Measurements from ENCODE around the gene ALDOA. TPM values are rescaled to one million over a fixed set of nuclear protein-coding genes. Genes with fewer than 3 reads are reported as not detected.

The ALDOA gene
- total RNA-seq, 1 donor from 2014 or later, result 1,121 TPM

DNA sequence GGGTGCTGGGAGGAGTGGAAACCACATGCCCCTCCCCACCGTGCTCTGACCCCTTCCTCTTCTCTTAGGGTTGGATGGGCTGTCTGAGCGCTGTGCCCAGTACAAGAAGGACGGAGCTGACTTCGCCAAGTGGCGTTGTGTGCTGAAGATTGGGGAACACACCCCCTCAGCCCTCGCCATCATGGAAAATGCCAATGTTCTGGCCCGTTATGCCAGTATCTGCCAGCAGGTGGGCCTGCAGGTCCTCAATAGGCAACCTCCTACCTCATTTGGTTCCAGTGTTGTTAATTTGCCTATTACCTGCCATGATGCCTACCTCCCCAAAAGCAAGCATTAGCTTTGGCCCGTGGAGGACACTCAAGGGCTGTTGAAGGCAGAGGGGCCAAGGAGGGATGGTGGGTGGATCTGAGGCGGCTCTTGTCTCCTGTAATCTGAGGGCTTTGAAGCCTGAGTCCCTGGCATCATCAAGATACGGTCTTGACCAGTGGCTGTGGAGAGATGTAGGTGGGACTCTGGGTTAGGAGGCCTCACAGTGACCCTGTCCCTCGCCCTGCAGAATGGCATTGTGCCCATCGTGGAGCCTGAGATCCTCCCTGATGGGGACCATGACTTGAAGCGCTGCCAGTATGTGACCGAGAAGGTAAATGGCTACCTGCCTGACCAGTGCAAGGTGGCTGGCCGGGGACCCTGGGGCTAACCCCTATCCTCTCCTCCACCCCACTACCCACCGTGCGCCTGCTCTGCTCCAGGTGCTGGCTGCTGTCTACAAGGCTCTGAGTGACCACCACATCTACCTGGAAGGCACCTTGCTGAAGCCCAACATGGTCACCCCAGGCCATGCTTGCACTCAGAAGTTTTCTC is 3.4 kb downstream of the ALDOA start:
- no peak for DNase-seq (ENCODE audit: extremely low read depth, low read depth, low spot score)

DNA sequence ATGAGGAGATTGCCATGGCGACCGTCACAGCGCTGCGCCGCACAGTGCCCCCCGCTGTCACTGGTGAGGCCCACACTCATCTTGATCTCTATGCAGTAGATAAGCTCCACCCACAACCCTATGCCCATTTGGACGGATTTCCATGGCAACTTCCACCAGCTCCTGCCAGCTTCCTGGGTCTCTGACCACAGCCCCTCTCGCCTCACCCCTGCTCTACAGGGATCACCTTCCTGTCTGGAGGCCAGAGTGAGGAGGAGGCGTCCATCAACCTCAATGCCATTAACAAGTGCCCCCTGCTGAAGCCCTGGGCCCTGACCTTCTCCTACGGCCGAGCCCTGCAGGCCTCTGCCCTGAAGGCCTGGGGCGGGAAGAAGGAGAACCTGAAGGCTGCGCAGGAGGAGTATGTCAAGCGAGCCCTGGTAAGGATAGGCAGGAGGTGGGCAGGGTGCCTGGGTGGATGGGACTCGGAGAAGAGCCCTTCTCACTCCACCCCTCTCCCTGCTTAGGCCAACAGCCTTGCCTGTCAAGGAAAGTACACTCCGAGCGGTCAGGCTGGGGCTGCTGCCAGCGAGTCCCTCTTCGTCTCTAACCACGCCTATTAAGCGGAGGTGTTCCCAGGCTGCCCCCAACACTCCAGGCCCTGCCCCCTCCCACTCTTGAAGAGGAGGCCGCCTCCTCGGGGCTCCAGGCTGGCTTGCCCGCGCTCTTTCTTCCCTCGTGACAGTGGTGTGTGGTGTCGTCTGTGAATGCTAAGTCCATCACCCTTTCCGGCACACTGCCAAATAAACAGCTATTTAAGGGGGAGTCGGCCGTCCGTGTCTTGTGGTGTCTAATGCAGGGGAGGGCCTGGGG is 4.3 kb downstream of the ALDOA start:
- no peak for DNase-seq (ENCODE audit: extremely low read depth, low read depth, low spot score)

DNA sequence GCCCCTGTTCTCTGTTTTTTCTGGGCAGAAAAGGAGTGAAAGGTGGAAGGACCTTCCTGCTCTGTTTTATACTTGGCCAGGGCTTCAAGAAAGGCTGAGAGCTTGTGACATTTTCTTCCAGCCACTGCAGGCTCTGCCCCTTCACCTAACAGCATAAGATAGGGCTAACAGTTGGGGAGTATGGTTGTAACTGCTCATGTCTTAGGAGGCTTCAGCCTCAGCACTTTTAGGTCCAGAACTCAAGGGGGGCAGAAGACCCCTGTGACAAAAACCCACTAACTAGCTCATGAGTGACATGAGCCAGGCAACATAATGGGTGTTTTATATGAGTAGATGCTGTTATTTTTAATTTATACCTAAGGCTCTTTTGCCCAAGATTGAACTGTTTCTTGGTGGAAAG is 4.9 kb downstream of the ALDOA start:
- no peak for DNase-seq (ENCODE audit: extremely low read depth, low read depth, low spot score)

DNA sequence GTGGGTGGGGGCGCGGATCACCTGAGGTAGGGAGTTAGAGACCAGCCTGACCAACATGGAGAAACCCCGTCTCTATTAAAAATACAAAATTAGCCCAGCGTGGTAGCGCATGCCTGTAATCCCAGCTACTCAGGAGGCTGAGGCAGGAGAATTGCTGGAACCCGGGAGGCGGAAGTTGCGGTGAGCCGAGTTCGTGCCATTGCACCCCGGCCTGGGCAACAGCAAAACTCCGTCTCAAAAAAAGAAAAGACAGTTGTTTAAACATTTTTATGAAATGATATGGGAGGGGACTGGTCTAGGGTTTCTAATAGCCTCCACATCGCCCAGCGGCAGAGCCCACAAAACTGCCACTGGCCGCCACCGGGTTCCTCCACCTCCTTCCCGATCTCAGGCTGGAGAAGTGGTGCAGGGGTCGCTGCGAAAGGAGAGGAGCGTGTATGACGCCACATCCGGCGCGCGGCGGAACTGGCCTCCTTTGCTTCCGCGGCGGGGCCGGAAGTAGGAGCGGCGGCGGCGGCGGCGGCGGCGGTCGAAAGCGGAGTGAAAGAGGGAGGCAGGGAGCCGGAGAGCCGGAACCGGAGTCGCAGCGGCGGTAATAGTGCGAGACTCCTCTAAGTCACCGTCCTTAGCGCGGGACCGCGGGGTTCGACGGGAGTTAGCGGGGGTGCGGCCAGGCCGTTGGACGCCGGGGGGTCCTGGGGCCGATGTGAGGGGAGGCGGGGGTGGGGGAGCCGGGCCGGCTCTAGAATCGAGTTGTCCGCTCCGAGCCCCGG is 10.1 kb downstream of the ALDOA start, which contains the start of gene PPP4C:
PPP4C (plus strand) TSS at position 492 of the 773 bp plus-strand sequence. CDS start 384 bp downstream, outside the sequence.
- no peak for DNase-seq (ENCODE audit: extremely low read depth, low read depth, low spot score)

DNA sequence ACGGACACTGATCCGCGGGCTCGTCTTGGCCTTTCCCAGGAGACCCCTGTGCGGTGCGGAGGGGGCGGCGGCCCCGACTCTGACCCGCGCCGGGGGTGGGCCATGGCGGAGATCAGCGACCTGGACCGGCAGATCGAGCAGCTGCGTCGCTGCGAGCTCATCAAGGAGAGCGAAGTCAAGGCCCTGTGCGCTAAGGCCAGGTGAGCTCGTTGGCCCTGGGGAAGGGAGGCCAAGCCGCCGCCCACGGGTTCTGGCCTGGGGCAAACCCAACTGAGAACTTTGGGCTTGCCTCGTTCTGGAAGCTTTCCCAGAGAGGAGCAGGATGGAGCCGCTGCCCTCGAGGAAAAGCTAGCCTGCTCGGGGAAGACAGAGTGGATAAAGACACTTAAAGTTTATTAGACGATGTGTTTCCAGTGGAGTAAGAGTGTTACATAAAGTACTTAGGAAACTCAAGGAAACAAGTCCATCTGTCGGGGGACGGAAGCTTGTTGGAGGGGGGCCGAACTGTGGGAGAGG is 10.8 kb downstream of the ALDOA start:
- no peak for DNase-seq (ENCODE audit: extremely low read depth, low read depth, low spot score)

DNA sequence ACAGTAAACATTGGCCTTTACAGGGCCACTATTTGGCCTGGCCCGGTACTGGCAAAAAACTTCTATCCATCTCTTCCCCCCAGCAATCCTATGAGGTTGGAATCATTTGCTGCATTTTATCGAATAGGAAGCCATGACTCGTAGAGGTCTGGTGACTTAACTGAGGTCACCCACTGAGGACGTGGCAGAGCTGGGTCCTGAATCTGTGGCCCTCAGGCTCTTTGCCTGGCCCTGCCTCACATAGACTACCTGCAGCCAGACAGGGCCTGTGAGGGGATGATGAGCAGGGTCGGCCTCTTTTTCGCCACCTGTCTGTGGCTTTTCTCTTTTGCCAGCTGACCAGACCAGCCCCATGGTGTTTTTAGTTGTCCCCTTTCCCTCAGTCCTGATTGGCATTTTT is 12.1 kb downstream of the ALDOA start:
- DNase-seq (ENCODE audit: extremely low read depth, low read depth, low spot score), result no peak

DNA sequence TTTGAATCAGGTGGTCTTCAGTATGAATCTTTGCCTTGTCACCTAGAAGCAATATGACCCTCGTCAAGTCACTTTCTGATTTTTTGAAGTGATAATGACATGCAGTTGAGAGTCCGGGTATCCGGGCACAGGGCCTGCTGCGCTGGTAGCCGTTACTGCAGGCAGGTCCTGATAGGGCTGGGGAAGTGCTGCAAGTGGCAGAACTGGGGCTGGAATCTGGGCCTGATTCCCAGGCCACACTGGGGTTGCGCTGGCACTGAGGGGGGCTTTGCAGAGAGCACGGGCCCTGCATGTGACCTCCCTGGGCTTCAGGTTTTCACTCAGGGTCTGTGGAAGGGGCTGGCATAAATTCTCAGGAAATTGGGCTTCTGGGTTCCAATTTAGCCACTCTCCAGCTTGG is 13.2 kb downstream of the ALDOA start:
- no peak for DNase-seq (ENCODE audit: extremely low read depth, low read depth, low spot score)

DNA sequence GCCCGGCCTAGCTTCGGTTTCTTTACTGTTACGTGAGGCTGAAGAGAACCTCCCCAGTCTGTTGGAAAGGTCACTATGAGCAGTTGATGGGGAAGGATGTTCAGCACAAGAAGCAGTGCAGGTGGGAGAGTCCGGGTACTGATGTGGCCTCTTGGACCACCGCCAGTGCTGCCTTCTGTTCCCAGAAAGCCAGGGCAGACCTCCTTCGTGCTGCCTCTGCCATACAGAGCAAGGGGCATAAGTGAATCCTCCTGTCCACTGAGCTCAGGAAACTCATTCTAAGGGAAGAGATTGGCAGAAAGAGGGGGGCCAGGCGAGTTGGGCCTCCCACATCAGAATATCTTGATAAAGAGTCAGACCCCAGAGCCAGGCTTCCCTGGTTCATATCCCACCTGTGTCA is 13.9 kb downstream of the ALDOA start:
- no peak for DNase-seq (ENCODE audit: extremely low read depth, low read depth, low spot score)

DNA sequence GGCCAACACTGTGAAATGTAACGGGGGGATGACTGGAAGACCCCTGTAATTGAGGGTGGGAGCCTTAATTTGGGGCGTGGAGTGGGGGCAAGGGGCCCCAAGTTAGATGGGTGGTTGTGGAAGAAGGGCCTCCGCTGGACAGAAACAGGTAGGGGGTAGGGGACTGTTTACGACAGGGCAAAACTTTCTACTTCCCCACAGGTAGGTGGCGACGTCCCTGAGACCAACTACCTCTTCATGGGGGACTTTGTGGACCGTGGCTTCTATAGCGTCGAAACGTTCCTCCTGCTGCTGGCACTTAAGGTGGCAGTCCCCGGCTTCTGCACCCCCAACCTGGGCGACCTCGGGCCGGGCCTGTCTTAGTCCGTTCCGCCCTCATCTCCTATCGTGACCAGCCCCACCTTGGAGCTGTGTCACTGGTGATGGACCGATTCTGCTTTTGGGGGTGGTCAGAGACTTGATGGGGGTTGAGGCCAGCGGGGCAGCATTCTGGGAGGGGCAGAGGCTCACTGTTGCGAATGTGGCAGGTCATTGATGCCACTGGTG is 17.1 kb downstream of the ALDOA start:
- no peak for DNase-seq (ENCODE audit: extremely low read depth, low read depth, low spot score)

DNA sequence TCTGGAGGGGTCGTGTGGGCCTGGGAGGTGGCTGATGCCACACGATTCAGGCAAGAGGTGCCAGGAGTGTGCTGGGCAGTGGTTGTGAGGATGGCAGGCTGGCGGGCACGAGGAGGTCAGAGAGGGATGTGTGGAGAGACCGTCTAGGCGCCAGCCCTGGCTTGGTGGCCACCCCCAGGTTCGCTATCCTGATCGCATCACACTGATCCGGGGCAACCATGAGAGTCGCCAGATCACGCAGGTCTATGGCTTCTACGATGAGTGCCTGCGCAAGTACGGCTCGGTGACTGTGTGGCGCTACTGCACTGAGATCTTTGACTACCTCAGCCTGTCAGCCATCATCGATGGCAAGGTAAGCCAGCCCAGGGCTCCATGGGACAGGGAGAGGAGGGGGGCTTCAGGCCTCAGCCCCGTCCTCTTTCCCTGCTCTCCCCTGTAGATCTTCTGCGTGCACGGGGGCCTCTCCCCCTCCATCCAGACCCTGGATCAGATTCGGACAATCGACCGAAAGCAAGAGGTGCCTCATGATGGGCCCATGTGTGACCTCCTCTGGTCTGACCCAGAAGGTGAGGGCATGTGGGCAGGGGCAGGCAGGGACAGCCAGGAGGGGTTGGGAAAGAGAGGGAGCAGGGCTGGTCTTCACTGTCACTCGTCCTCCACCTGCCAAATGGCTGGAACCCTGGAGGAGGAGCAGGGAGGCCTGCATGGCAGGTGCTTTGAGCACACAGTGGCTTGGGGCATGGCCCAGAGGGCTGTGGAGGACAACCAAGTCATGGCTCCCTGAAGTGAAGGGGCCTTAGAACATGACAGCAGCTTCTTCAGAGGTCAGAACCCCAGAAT is 17.9 kb downstream of the ALDOA start:
- no peak for DNase-seq (ENCODE audit: extremely low read depth, low read depth, low spot score)

DNA sequence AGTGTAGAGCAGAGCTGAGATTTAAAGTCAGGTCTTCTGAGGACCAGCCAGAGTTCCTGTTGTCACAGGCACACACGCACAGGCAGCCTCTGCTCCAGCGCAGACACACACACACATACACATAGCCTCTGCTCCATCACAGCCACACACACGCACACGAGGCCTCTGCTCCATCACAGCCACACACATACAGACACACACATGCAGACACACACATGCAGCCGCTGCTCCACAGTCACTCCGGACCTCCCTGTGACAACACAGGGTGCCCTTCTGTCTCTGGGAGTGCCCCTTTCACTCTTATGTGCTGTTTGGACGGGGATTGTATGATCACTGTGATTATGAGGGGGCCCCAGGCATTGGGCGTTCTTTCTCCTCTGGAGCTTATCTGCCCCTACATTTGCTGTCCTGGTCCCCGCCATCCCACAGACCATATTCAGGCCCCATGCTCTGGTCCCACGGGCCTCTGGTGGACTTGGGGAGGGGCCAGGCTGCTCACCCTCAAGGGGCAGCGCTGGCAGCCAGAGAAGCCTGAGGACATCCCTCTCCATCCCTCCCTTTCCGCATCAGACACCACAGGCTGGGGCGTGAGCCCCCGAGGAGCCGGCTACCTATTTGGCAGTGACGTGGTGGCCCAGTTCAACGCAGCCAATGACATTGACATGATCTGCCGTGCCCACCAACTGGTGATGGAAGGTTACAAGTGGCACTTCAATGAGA is 18.7 kb downstream of the ALDOA start:
- DNase-seq (ENCODE audit: extremely low read depth, low read depth, low spot score), result no peak

DNA sequence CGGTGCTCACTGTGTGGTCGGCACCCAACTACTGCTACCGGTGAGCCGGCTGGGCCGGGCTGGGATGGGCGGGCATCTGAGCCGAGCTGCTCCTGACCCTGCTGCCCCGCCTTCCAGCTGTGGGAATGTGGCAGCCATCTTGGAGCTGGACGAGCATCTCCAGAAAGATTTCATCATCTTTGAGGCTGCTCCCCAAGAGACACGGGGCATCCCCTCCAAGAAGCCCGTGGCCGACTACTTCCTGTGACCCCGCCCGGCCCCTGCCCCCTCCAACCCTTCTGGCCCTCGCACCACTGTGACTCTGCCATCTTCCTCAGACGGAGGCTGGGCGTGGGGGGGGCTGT is 19.2 kb downstream of the ALDOA start:
- DNase-seq (ENCODE audit: extremely low read depth, low read depth, low spot score), result no peak

DNA sequence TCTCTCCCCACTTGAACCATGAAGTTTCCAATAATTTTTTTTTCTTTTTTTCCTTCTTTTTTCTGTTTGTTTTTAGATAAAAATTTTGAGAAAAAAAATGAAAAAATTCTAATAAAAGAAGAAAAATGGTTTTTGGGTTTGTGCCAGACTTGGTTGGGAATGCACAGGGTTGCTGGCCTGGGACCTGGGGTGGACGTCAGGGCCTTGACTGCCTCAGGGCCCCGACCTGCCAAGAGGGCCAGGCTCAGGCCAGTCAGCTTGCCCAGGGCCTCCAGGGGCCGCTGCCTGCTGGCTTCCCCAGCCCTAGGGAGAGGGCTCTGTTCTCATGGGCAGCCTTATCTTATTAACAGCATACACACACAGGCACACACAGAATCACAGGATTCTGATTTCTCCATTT is 19.7 kb downstream of the ALDOA start:
- no peak for DNase-seq (ENCODE audit: extremely low read depth, low read depth, low spot score)

DNA sequence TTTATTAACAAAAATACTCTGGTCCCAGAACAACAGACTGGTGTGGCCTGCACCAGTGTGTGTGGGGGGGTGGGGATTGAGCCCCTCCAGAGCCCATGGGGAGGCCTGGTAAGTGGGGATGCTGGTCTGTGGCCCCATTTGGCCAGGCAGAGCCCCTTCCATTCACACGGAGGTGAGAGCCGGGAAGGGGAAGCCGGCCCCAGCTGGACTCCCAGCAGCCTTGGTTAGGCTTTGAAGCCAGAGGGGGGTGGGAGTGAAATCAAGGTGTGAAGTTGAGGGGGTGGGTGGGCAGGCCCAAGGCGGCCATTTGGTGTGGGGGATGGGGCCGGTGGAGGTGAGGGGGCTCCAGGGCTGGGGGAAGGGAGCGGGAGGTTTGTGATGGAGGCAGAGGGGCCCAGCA is 20.3 kb downstream of the ALDOA start:
- no peak for DNase-seq (ENCODE audit: extremely low read depth, low read depth, low spot score)

DNA sequence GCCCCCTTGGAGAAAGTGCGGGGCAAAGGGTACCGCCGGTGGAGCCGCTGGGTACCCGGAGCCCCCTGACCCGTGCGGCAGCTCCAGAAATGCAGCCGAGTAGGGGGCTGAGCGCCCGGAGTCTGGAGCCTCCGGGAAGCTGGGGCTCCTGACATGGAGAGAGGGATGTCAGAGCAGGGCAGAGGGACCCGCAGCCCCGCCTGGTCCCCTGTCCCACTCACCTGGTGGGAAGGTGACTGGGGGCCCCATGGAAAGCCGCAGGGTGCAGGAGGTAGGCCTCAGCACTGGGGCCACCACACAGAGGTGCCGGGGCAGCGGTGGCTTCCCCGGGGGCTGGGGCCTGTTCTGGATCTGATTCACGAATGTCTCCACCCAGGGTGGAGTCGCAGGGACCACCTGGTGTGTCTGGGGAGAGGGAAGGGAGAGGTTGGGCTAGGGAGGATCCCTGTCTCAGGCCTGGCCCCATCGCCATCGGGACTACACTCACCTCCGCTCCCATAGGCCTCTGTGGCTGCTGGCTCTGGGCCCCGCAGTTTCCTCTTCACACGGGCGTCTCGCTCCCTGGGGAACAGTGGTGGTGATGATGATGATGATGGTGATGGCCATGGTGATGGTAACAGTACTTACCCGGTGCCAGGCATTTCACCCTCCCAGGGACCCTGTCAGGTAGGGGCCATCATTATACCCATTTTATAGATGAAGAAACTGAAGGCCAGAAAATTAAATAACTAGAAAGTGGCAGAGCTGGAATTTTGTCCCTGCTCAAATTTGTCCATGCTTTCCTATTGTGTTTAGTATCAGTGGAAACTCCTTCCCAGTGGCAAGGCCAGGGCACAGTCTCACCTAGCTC is 21.0 kb downstream of the ALDOA start:
- DNase-seq (ENCODE audit: extremely low read depth, low read depth, low spot score), result no peak

DNA sequence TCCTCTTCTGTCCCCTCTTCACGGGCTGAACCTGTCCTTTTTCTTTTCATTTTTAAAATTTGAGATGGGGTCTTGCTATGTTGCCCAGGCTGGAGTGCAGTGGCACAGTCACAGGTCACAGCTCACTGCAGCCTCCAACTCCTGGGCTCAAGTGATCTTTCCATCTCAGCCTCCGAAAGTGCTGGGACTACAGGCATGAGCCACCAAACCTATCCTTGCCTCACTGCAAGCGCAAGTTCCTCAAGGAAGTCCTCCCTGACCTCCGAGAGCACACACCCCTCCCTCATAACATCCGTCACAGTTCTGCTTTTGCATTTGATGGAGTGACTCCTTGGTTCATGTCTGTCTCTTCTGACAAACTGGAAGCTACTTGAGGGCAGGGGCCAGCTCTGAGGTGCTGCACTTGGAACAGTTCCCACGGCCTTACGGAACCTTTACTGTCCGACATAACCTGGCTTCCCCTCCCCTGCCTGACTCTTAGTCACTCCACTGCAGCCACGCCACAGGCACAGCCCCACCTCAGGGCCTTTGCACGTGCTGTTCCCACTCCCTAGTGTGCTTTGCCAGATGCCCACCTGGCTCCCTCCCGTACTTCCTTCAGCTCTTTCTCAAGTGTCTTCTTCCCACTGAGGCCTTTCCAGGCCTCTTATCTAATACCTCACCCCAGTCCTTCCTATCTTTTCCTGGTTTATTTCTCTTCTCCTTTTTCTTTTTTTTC is 21.8 kb downstream of the ALDOA start:
- DNase-seq (ENCODE audit: extremely low read depth, low read depth, low spot score), result no peak

DNA sequence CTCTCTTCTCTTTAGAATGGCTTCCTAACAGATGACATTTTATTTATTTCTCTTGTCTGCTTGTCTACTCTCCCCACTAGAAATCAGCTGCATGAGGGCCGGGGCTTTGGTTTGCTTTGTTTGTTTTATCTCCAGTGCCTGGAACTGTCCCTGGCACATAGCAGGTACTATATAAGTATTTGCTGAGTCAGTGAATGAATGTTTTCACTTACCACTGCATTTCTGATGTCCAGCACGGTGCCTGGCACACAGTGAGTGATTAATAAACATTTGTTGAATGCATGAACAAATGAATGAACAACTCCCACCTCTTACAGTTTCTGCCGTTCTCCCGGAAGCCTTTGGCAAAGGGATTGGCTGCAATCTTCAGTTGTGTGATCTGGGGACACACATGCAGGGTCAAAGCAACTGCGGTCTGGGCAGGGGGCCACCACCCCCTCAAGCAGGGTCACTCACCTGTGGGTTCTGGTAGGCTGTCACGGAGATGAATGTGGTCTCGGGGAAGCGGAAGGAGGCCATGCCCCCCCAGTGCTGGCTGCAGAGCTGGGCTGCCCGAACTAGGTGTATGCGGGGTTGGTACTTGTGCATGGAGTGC is 22.8 kb downstream of the ALDOA start:
- DNase-seq (ENCODE audit: extremely low read depth, low read depth, low spot score), result no peak

Data from glomerular endothelial cell (primary cell).